HG03342 (cell line): ENCODE data around the gene HDDC2.

Experiments used
- ATAC-seq: cut with Tn5 transposase; IDR thresholded peaks from one replicate; pipeline ENCODE4 v1.9.1; 2021; ENCODE audit warnings: mild to moderate bottlenecking, moderate library complexity; ENCODE audit not compliant: unreplicated experiment

Gene HDDC2

GRCh38 chr6:125271486-125272159 lies 30.1 kb downstream of the HDDC2 start:
- no peak for ATAC-seq

- no peak for ATAC-seq
These were observed 31.4 kb downstream of the HDDC2 start for GRCh38 chr6:125270380-125270779.

GRCh38 chr6:125269328-125269985 lies 32.3 kb downstream of the HDDC2 start:
- no peak for ATAC-seq

DNA sequence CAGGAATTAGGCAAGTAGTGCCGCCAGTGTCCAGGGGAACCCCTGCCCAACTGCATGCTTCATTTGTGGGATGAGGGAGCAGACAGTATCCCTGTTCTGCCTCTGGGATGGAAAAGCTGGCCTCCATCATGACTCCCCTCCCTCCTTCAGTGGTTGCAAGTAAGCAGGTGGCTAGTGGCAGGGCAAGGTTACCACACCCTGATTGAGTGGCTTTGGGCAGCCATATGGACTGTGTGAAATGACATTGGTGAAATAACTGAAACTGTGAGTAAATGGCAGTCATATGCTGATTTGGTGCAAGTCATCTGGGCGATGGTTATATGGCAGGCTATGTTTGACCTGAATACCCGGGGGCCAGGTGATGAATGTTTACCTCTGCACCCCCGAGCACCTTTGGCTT lies 33.0 kb downstream of the HDDC2 start:
- no peak for ATAC-seq

GRCh38 chr6:125267806-125268523 lies 33.8 kb downstream of the HDDC2 start:
- ATAC-seq: no peak

DNA sequence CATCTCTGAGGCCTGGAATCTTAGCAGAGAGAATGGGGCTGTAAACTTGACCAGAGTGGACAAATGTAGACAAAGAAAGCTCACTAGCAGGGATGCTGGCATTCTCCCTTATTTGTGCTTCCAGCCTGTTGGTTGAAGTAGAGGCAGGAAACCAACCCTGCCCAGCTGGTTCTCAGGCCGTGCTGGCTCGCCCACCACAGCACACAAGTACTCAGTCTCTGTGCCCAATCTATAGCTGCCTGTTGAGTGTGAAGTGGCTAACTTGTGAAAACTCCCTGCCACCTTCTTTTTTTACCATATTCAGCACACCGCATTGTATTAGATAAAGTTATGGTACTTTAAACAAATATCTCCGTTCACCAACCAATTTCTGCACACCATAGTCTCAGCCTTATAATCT lies 37.3 kb downstream of the HDDC2 start:
- ATAC-seq: no peak

DNA sequence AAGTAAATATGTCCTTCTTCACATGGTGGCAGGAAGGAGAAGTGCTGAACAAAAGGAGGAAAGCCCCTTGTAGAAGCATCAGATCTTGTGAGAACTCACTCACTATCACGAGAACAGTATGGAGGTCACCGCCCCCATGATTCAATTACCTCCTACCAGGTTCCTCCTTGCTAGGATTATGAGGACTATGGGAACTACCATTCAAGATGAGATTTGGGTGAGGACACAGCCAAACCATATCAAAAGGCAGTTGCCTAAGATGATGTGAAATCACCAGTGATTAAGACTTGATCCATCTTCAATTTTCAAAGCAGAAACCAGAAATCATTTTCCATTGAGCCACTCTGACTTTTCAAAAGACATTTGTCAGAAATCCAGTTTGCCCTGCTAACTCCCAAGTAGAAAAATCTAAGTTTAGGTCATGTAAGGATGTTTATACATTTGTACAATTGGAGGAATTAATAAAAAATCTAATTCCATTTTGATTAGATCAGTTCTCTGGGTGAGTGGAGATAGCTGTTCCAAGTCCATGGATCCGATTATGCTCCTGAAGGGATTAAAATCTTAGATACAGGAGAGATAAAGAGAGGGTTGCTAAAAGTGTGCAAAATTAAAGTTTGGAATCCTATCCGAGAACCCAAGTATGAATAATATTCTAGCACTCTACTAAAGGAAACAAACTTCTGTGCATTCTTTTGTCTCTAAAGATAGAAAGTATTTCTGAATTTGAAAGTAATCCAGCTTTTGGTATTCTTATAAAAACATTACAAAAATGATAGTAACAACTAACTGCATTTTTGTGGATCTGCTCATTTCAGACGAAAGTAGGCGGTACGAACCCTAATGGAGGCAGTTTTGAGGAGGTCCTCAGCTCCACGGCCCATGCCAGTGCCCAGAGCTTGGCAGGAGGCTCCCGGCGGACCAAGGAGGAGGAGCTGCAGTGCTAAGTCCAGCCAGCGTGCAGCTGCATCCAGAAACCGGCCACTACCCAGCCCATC lies 39.5 kb downstream of the HDDC2 start:
- ATAC-seq: no peak

GRCh38 chr6:125259354-125259736 lies 42.4 kb downstream of the HDDC2 start:
- ATAC-seq: no peak

- peak; percentile 59 for ATAC-seq
These were observed 43.0 kb downstream of the HDDC2 start for GRCh38 chr6:125258651-125259353.

GRCh38 chr6:125257351-125257750 lies 44.4 kb downstream of the HDDC2 start:
- ATAC-seq: no peak

- ATAC-seq: no peak
These were observed 46.6 kb downstream of the HDDC2 start for GRCh38 chr6:125255201-125255600.

DNA sequence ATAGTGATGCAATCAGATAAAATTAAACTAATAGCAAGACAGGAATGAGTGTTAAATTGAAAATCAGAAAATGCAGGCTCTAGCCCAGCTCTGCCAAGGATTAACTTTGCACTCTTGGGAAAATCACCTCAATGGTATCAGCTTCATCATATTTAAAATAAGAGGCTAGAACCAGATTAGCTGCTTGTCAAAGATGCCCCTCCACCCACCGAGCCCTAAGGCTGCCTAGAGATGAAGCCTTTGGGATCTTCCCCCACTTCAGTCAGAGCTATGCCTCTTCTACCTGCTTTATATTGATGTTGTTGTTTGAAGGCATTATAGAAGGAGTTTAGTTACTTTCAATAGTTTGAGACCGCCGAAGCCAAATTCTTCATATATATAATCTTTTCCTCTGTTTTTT lies 47.4 kb downstream of the HDDC2 start:
- no peak for ATAC-seq

DNA sequence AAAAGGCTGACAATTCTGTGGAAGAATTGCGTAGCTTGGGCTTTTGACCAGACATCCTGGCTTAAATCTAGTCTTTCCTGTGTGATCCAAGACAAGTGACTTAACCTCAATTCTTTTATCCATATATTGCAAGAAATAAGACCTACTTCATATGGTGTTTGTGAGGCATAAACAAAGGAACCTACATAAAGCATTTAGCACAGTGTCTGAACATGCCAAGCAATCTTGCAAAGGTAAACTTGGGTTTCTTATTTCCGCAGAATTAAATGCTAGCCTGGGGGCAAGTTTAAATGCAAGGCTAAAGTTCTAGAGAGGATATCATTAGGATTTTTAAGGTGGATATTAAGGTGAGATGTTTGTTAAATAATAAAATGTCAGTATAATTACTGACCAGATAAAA lies 47.9 kb downstream of the HDDC2 start:
- ATAC-seq: no peak

DNA sequence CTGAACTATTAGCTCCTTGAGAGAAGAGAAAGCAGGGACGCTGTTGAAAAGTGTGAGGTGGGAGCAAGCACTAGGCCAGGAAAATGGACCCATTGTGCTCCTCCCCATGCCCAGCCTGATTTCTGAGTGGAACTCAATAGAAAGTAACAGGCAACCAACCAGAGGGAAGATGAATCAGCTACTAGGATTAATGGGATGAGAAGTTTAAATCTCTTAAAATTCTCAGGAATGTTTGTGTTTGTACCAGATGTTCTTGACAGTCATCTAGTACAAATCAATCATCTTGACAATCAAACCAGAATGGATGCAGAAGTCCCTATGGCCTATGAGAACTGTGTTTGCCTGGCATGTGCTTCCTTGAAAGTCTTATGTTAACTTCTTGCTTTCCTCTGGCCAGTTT lies 48.9 kb downstream of the HDDC2 start:
- ATAC-seq: no peak

GRCh38 chr6:125251516-125252220 lies 50.1 kb downstream of the HDDC2 start:
- ATAC-seq: no peak

DNA sequence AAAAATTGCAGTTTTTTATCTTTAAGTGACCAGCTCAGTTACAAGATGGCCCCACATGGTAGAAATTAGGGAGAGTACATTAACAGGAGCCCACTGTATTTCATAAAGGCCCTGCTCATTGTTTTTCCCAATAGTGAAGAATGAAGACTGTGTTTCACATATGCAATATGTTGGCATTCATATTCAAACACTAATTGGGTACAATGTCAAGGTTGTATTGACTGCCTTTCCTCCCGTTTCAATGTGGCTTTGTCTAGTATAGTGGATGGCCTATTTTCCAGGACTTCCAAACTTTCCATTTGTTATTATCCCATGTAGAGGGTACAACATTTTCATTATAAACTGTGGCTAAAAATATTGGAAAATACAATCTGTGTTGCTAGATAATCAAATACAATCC lies 51.3 kb downstream of the HDDC2 start:
- no peak for ATAC-seq

GRCh38 chr6:125248136-125248535 lies 53.6 kb downstream of the HDDC2 start:
- ATAC-seq: no peak

DNA sequence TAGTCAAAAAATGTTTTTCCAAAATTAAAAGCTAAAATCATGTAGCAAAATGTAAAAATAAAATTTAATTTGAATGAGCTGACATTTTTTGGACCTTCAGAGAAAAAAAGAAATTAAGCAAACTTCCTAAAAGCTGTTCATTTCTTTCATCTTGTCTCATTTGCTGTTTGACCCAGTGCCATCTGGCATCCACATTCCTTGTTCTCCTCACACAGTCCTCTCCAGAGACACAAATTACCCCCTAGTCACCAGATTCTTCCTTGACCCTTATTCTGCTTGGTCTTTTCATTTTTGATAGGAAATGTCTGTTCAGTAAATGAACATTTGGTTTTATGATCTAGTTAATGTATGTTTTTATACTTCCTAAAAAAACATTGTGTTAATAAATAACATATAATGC lies 55.2 kb downstream of the HDDC2 start:
- no peak for ATAC-seq

GRCh38 chr6:125245523-125246264 lies 56.1 kb downstream of the HDDC2 start:
- ATAC-seq: no peak
